HCT116 (cell line): Measurements from ENCODE around the gene FN3K.

Experiments used
- ATF3 ChIP-seq: IDR thresholded peaks from 2 replicates; pipeline ENCODE4 v1.6.1; 2012
- CBX3 ChIP-seq: IDR thresholded peaks from 2 replicates; pipeline ENCODE4 v1.6.1; 2012; ENCODE audit warnings: low read depth
- CTCF ChIP-seq, 3 experiments: fragments of 200-600 bp in 1 of 3; sonication (generic) in 1 of 3; IDR thresholded peaks in 2 of 3; conservative IDR thresholded peaks in 1 of 3; 2 replicates each; pipeline ENCODE4 v1.5.1; 2012 to 2017; ENCODE audit warnings: low read depth in 2 of 3, low read length in 2 of 3, antibody characterized with exemption in 1 of 3, borderline replicate concordance in 1 of 3, control low read depth in 1 of 3, mild to moderate bottlenecking in 1 of 3, mixed read lengths in 1 of 3, mixed run types in 1 of 3, moderate library complexity in 1 of 3; ENCODE audit not compliant: insufficient read depth in 1 of 3
- EZH2 ChIP-seq: fragments of 200-600 bp; sonication (generic); IDR thresholded peaks from 2 replicates; pipeline ENCODE4 v1.6.1; 2017; ENCODE audit warnings: antibody characterized with exemption, mixed run types
- EZH2phosphoT487 ChIP-seq: fragments of 200-600 bp; IDR thresholded peaks from 2 replicates; pipeline ENCODE4 v1.6.1; 2018; ENCODE audit warnings: antibody characterized with exemption, borderline replicate concordance
- FOSL1 ChIP-seq: IDR thresholded peaks from 2 replicates; pipeline ENCODE4 v1.6.1; 2012; ENCODE audit warnings: low read depth
- MAX ChIP-seq: IDR thresholded peaks from 2 replicates; pipeline ENCODE4 v1.6.1; 2012
- POLR2A ChIP-seq: IDR thresholded peaks from 2 replicates; pipeline ENCODE4 v1.7.0; 2011; ENCODE audit warnings: borderline replicate concordance; ENCODE audit not compliant: insufficient read depth, insufficient read length; ENCODE audit errors: extremely low read depth
- POLR2AphosphoS5 ChIP-seq: IDR thresholded peaks from 2 replicates; pipeline ENCODE4 v1.6.1; 2011; ENCODE audit warnings: mild to moderate bottlenecking, low read depth, low read length, moderate library complexity
- REST ChIP-seq: IDR thresholded peaks from 2 replicates; pipeline ENCODE4 v1.6.1; 2012; ENCODE audit warnings: low read depth
- ZNF274 ChIP-seq: fragments of 200-500 bp; sonication (Bioruptor generic); IDR thresholded peaks from 2 replicates; pipeline ENCODE4 v1.6.1; 2014; ENCODE audit warnings: mild to moderate bottlenecking, low read depth, low read length, inconsistent platforms

GRCh38 chr17:82743344-82744219, 8.2 kb downstream of the FN3K start:
- TF ChIP-seq EZH2phosphoT487 = no peak
- TF ChIP-seq CTCF (IDR thresholded peaks at IDR 0.05 in 2 of 3, conservative IDR thresholded peaks at IDR 0.05 in 1 of 3; ENCODE audit: borderline replicate concordance in 1 of 3, insufficient read depth in 1 of 3, low read depth in 2 of 3, low read length in 2 of 3) = peak in 1 of 3 experiments; percentile 18; a peak in 1 of 6 replicates
- TF ChIP-seq POLR2AphosphoS5 = no peak
- no peak for TF ChIP-seq MAX
- no peak for TF ChIP-seq EZH2
- TF ChIP-seq FOSL1 = no peak
- no peak for TF ChIP-seq POLR2A
- TF ChIP-seq ZNF274 = no peak
- no peak for TF ChIP-seq REST
- no peak for TF ChIP-seq CBX3
- no peak for TF ChIP-seq ATF3
